Measurements from ENCODE around the gene NPPC. TPM values are rescaled to one million over a fixed set of nuclear protein-coding genes. Genes with fewer than 3 reads are reported as not detected.

NPPC gene
- total RNA-seq, 1 donor from 2014 or later, result 1.6 TPM

DNA sequence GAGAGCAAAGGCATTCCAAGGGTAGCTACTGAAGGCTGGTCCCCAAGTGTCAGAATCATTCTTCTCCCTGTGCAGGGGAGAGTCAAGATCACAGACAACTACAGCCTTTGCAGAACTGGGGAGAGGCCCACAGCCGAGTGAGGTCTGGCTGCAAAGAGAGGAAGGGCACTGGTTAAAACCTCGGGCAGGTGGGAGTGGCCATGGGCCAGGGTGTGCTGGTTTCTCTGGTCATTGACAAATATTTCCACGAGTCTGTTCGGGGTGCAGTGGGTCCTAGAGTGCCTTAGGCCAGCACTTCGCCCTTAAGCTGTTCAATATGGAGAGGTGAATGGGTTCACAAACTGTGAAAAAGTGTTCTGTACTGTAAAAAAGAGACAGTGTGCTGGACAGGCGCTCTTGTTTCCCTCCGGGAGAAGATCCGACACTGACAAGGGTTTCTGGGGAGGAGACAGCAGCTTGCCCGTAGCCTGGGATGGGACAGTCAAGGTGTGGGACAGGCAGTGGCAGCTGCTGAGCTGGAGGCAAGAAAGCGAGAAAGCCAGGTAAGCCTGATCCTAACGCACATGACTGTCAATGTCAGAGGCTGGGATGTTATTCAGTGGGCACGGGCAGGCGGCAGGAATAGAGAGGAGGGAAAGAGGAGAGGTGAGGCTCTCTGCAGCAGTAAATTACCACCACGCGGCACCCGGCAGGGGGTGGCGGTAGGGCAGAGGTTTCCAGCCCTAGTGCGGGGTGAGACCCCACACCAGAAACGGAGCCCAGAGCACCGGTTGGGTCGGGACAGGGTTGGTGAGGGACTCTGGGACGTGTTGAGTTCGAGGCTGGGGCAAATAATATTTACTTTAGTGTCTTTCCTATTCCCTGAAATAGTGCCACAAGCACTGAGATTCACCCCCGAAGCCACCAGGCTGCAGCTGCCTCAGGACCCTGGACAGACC lies 2.0 kb downstream of the NPPC start:
- Mint-ChIP-seq H3K9me3 (no peaks in the 10 kb centered on the region), H3K36me3 (ENCODE audit: low read depth) (no peaks in the 10 kb centered on the region), H3K27ac (no peak overlapping the region), H3K4me1 (ENCODE audit: low read depth) (no peaks in the 10 kb centered on the region), H3K27me3 (ENCODE audit: insufficient read depth) (peaks cover 42% of the 10 kb centered on the region), H3K4me3 (peak overlapping the region; percentile 59)
- DNase-seq (ENCODE audit: low spot score), result no peak
- intact Hi-C loops (cut with micrococcal nuclease), result loop anchor here (10.0 kb wide), 1 partner anchor 601 kb away; the partner anchor contains the start of genes CHRND and PRSS56

DNA sequence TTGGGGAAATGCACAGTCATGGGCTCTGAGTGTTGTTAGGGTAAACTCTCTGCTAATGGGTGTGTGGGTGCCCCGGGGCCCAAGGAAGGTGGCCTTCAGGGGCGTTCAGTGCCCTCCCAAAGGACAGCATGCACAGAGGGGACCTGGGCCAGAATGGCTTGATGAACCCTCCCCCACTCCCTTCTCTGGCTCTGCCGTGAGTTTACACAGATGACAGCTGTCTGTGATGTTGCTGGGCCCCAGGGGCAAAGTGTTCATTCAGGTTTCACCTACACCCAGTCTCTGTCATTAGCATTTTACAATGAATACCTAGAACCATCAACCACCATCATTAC lies 3.2 kb downstream of the NPPC start:
- Mint-ChIP-seq H3K36me3 (ENCODE audit: low read depth) (no peaks in the 10 kb centered on the region), H3K4me3 (no peak overlapping the region), H3K9me3 (no peaks in the 10 kb centered on the region), H3K27me3 (ENCODE audit: insufficient read depth) (peaks cover 33% of the 10 kb centered on the region), H3K4me1 (ENCODE audit: low read depth) (no peaks in the 10 kb centered on the region), H3K27ac (no peak overlapping the region)
- DNase-seq (ENCODE audit: low spot score), result no peak
- intact Hi-C loops (cut with micrococcal nuclease), result loop anchor here (10.0 kb wide), 1 partner anchor 602 kb away; the partner anchor contains the start of genes CHRND and PRSS56

DNA sequence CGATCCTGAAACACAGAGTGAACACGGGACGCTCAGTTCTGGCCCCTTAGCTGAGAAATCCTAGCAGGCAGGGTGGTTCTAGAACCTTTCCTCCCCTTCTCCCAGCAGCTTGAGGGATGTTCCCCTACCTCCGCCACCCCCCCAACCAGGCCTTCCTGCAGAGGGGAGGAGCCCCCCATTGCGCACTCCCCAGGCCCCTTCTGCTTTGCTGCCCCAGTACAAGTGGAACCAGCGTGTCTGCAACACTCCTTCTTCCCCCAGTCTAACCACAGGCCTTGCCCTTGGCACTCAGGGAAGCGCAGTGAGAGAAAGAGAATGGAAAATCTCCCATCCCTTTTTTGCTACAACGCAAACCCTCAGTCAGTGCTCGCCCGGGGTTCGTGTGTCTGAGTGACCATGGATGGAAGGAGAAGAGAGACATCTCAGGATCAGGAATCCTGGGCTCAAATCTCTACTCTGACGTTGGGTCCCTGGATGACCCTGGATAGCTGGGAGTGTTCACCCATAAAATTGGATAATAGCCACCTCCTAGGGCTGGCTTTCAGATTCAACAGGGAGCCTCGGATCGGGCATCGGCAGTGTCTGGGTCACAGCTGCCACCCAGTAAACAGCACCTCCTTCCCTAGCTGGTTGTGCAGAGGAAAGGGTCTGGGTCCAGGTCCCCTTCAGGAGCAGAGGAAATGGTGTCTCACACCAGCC lies 3.7 kb downstream of the NPPC start:
- H3K9me3 Mint-ChIP-seq, result no peaks in the 10 kb centered on the region
- H3K27ac Mint-ChIP-seq, result no peak overlapping the region
- H3K4me3 Mint-ChIP-seq, result no peak overlapping the region
- no peaks in the 10 kb centered on the region for H3K36me3 Mint-ChIP-seq (ENCODE audit: low read depth)
- intact Hi-C loops (cut with micrococcal nuclease), result loop anchor here (10.0 kb wide), 1 partner anchor 602 kb away; the partner anchor contains the start of genes CHRND and PRSS56
- no peak for DNase-seq (ENCODE audit: low spot score)
- no peaks in the 10 kb centered on the region for H3K4me1 Mint-ChIP-seq (ENCODE audit: low read depth)
- H3K27me3 Mint-ChIP-seq (ENCODE audit: insufficient read depth), result peaks cover 28% of the 10 kb centered on the region

DNA sequence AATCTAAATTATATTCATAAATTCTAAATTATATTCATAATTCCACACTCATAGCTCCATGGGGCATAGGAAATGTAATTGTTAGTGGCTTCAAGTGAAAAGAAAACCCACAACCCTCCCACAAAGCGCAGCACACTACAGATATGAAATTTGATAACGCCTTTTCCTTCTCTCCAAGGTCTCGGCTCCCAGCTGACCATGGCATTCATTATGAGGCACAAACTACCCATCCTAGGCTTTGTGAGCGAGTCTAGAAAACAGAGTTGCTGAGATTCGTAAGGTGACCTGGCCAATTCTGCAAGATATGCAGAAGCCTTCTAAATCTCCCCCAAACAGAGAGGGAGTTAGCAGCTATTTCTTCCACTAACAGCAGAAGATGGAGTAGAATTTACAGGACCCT lies 5.4 kb downstream of the NPPC start:
- no peak overlapping the region for H3K27ac Mint-ChIP-seq
- no peak for DNase-seq (ENCODE audit: low spot score)
- intact Hi-C loops (cut with micrococcal nuclease), result loop anchor here (10.0 kb wide), 1 partner anchor 604 kb away; the partner anchor contains the start of genes CHRND and PRSS56

DNA sequence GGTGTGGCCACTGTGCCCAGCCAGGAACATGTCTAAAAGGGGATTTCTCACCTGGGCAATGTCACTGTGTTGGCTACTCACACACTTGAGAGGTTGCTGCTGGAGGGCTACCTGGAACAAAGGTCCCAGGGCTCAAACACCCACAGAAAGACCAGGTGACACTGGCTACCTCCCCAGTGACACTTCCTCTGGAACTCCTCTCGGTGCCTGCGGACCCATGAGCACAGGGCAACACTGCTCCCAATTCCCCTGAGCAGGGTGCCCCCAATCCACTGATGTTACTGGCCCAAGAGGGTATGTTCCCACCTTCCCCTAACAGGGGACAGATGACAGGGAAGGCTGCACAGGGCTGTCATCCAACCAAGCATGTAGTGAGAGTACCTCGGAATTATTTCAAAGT lies 5.8 kb downstream of the NPPC start:
- Mint-ChIP-seq H3K27ac (no peak overlapping the region), H3K27me3 (ENCODE audit: insufficient read depth) (peaks cover 17% of the 10 kb centered on the region), H3K36me3 (ENCODE audit: low read depth) (no peaks in the 10 kb centered on the region), H3K4me3 (no peak overlapping the region), H3K4me1 (ENCODE audit: low read depth) (no peaks in the 10 kb centered on the region), H3K9me3 (no peaks in the 10 kb centered on the region)
- intact Hi-C loops (cut with micrococcal nuclease), result loop anchor here (10.0 kb wide), 1 partner anchor 604 kb away; the partner anchor contains the start of genes CHRND and PRSS56
- no peak for DNase-seq (ENCODE audit: low spot score)

More for the DNA sequence above, 5.4 kb downstream of the NPPC start:
- no peaks in the 10 kb centered on the region for H3K9me3 Mint-ChIP-seq
- no peaks in the 10 kb centered on the region for H3K36me3 Mint-ChIP-seq (ENCODE audit: low read depth)
- H3K4me1 Mint-ChIP-seq (ENCODE audit: low read depth), result no peaks in the 10 kb centered on the region
- peaks cover 17% of the 10 kb centered on the region for H3K27me3 Mint-ChIP-seq (ENCODE audit: insufficient read depth)
- H3K4me3 Mint-ChIP-seq, result no peak overlapping the region

DNA sequence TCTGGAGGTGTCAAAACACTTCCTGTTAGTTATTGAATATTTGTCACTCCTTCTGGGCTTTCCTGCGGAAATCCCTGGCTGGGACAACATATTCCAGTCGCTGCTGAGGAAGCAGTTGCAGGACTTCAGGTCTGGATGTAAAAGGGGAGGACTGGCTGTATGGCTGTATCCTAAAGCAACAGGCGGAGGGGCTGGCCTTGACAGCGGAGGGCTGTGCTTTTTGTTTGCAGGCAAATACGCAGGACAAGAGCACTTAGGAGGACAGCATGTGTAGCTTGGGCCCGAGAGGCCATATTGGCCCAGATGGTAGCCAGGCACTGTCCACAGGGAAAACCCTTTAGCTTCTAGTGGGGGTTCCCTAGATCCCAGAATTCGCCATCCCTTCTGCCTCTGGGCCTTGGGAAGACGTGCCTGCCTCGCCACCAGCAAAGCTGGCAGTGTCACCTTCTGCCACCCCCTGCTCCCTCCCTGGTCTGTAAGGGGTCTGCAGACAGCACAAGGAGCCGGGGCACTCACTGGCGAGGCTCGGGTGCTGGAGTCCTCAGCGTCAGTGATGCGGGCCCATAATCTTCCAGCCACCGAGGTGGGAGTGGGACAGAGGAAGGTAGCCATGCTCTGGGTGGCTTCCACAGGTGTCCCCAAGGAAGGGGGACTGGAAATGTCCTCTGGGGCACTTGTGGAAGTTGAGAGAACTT lies 6.7 kb downstream of the NPPC start:
- Mint-ChIP-seq H3K27me3 (ENCODE audit: insufficient read depth) (peaks cover 12% of the 10 kb centered on the region), H3K9me3 (no peaks in the 10 kb centered on the region), H3K27ac (no peak overlapping the region), H3K4me3 (no peak overlapping the region), H3K4me1 (ENCODE audit: low read depth) (no peaks in the 10 kb centered on the region), H3K36me3 (ENCODE audit: low read depth) (no peaks in the 10 kb centered on the region)
- intact Hi-C loops (cut with micrococcal nuclease), result loop anchor here (10.0 kb wide), 1 partner anchor 605 kb away; the partner anchor contains the start of genes CHRND and PRSS56
- DNase-seq (ENCODE audit: low spot score), result no peak

DNA sequence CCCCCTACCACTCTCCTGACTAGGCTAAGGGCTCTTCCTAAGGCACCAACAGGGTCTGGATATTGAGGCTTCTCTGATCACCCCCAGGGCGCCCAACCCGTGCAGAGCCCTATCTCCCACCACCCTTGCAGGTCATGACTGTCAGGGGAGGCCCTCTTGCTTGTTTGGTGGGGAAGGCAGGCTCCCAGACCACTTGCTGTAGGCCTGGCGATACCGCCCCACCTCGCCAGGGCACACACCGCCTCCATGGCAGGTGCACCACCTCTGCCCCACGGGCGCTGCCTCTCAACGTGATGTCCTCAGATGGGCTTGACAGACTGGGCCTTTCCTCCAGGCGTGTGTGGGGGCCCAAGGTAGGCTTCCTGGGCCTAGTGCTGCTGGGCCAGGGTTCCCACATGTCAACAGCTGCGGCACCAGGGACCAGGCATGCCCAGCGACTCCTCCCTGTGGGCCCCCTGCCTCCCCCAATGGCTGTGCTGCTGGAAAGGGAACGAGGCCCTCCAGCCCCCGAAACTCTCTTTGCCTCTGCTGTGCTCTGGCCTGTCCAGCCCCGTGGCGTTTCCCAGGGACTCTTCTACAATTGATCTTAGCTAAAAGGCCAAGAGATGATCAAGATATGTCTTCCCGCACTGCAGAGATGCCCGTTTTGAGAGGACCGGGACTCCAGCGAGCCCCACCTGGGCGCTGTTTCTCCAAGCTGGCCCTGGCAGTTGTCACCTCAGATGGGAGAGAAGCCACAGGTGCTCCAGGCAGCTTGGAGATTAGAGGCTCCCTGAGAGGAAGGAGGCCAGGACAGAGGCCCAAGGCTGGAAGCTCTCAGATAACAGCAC lies 7.5 kb downstream of the NPPC start:
- no peak overlapping the region for H3K4me3 Mint-ChIP-seq
- no peaks in the 10 kb centered on the region for H3K9me3 Mint-ChIP-seq
- no peak overlapping the region for H3K27ac Mint-ChIP-seq
- H3K4me1 Mint-ChIP-seq (ENCODE audit: low read depth), result no peaks in the 10 kb centered on the region
- intact Hi-C loops (cut with micrococcal nuclease), result no loop called here
- H3K36me3 Mint-ChIP-seq (ENCODE audit: low read depth), result no peaks in the 10 kb centered on the region
- H3K27me3 Mint-ChIP-seq (ENCODE audit: insufficient read depth), result peaks cover 4% of the 10 kb centered on the region
- DNase-seq (ENCODE audit: low spot score), result no peak

DNA sequence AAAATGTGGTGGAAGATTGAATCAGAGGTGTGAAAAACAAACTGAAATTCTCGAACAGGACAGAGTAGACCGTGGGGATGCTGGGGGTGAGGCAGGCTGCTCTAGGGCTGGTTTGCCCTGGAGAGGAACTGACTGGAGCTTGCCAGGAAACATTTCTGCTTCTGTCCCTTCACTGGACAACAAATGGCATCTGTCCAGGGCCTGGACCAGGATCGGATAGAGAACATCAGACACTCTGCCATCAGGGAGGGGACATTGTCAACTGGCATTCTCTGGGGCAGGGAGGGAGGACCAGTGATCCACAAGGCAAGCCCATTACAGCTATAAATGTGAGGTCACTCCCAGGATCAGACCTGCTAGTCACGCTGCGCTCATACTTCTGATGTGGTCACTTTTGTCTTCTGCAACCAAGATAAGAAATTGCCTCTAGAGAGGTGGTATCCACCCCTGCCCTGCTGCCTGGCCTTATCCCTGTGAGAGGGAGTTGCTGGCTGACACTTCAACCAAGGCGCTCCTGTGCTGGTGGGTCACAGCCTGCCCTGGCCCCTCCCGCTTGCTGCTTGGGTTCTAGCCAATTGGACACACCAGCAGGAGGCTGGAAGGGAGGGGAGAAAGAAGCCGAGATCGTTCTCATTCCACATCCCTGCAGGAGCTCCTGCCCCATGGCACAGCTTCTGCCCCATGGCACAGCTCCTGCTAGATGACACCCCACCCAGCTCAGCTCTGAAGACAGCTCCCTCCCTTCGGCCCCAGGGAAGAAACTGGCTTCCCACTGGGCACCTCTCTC lies 8.7 kb downstream of the NPPC start:
- Mint-ChIP-seq H3K27me3 (ENCODE audit: insufficient read depth) (peaks cover 4% of the 10 kb centered on the region), H3K4me1 (ENCODE audit: low read depth) (no peaks in the 10 kb centered on the region), H3K27ac (no peak overlapping the region), H3K4me3 (no peak overlapping the region), H3K36me3 (ENCODE audit: low read depth) (no peaks in the 10 kb centered on the region), H3K9me3 (no peaks in the 10 kb centered on the region)
- no peak for DNase-seq (ENCODE audit: low spot score)
- intact Hi-C loops (cut with micrococcal nuclease), result no loop called here

DNA sequence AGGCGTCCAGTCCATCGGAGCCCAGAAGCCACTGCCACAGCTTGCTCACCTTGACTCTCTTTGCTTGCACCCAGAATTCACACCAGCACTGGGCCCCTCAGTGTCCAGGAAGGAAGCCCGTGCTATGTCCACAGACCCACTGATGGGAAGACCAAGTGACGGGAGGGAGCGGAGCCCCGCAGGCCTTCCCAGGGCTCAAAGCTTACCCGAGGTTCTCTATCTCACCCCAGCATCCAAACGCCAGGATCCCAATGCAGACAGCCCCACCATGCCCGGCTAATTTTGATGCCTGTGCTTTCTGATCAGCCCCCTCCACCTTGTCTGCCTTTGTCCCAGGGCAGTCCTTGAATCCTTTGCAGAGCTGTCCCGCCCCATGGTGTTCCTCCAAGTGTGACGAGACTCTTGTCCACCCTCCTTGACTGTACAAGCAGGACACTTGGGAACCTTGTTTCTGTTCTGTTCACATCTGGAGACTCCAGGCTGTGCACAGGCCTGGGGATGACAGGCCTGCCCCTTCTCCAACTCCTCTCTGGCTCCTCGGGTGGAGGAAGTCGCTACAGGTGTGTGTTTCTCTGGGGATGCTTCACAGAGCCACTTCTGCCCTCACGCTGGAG lies 12.0 kb downstream of the NPPC start:
- no peak for DNase-seq (ENCODE audit: low spot score)
- intact Hi-C loops (cut with micrococcal nuclease), result no loop called here
- Mint-ChIP-seq H3K9me3 (no peaks in the 10 kb centered on the region), H3K4me3 (no peak overlapping the region), H3K36me3 (ENCODE audit: low read depth) (no peaks in the 10 kb centered on the region), H3K4me1 (ENCODE audit: low read depth) (peaks cover 14% of the 10 kb centered on the region), H3K27ac (no peak overlapping the region), H3K27me3 (ENCODE audit: insufficient read depth) (peaks cover 2% of the 10 kb centered on the region)

DNA sequence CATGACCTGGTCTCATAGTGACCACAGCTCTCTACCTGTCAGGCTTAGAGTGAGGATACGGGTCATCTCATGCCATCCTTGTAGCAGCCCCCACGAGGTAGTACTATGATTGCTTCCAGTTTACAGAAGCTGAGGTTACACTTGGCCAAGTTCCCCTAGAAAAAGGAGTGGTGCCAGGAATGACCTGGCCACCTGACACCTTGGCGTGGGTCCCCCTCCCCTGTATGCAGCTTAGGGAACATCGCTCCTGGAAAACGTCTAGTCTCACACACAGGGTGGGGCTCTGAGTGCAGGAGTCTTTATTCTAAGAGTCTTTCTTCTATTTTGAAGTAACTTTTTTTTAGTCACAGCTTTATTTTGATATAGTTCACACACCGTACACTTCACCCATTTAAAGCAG lies 14.8 kb downstream of the NPPC start:
- Mint-ChIP-seq H3K4me3 (no peak overlapping the region), H3K27ac (no peak overlapping the region), H3K27me3 (ENCODE audit: insufficient read depth) (peaks cover 2% of the 10 kb centered on the region), H3K9me3 (no peaks in the 10 kb centered on the region), H3K36me3 (ENCODE audit: low read depth) (no peaks in the 10 kb centered on the region), H3K4me1 (ENCODE audit: low read depth) (peaks cover 14% of the 10 kb centered on the region)
- intact Hi-C loops (cut with micrococcal nuclease), result no loop called here
- DNase-seq (ENCODE audit: low spot score), result no peak

DNA sequence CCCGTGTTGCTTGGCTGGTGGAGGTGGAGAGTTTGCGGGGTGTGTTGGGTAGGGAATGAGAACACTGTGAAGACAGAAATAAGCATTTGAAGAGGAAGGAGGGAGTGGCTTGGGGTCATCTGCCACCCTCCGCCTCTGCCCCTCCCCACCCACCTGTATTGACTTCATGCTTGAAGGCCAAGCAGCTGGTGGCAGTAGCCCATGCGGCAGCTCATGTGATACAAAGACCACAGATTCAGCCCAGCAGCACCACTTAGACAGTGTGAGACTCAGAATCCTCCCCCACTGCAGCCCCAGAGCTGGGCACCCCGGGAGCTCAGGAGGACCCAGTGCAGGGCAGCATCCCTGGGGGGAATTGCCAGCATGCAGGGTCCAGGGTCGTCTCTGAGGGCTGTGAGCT lies 15.4 kb downstream of the NPPC start:
- intact Hi-C loops (cut with micrococcal nuclease), result no loop called here
- DNase-seq (ENCODE audit: low spot score), result no peak
- no peak overlapping the region for H3K27ac Mint-ChIP-seq
- H3K27me3 Mint-ChIP-seq (ENCODE audit: insufficient read depth), result peaks cover 2% of the 10 kb centered on the region
- H3K4me3 Mint-ChIP-seq, result no peak overlapping the region
- H3K4me1 Mint-ChIP-seq (ENCODE audit: low read depth), result peaks cover 14% of the 10 kb centered on the region
- no peaks in the 10 kb centered on the region for H3K36me3 Mint-ChIP-seq (ENCODE audit: low read depth)
- no peaks in the 10 kb centered on the region for H3K9me3 Mint-ChIP-seq

All from activated T-helper 1 cell treated with anti-CD3 and anti-CD28 coated beads, Interleukin-12 subunit alpha, Interleukin-12 subunit beta, Interleukin-2, Interleukin-4 antibody, amounts not matched to agents 30 ng/mL and 10 ng/mL and 1 ng/mL, durations not matched to agents 14 hours and 24 hours and 36 hours (primary cell).